ENCODE results near the gene NUP214. TPM values are rescaled to one million over a fixed set of nuclear protein-coding genes. Genes with fewer than 3 reads are reported as not detected.
A peak's percentile ranks its signal among the peaks of the same experiment; 100 is the strongest.

NUP214 gene
- polyA plus RNA-seq (ENCODE audit: insufficient read length in 4 of 4), result 10 to 100 TPM; 34.3 to 70.6 (median 56.7) TPM

GRCh38 chr9:131125288-131126058 lies at the start of gene NUP214:
NUP214 (plus strand) TSS chr9:131125586; CDS start chr9:131125705, 119 bp downstream.
- peak; percentile 96 to 97 (median 97) for DNase-seq (ENCODE audit: low read depth in 4 of 4, low spot score in 3 of 4)

- no peak for DNase-seq (ENCODE audit: low read depth in 4 of 4, low spot score in 3 of 4)
Observed at GRCh38 chr9:131076347-131077195, 48.8 kb upstream of the NUP214 start.

GRCh38 chr9:131078427-131079366 lies 46.7 kb upstream of the NUP214 start:
- no peak for DNase-seq (ENCODE audit: low read depth in 4 of 4, low spot score in 3 of 4)

GRCh38 chr9:131080589-131080988 lies 44.8 kb upstream of the NUP214 start:
- DNase-seq (ENCODE audit: low read depth in 4 of 4, low spot score in 3 of 4), result no peak

GRCh38 chr9:131081868-131082267 lies 43.5 kb upstream of the NUP214 start:
- no peak for DNase-seq (ENCODE audit: low read depth in 4 of 4, low spot score in 3 of 4)

GRCh38 chr9:131082774-131083512 lies 42.4 kb upstream of the NUP214 start:
- no peak for DNase-seq (ENCODE audit: low read depth in 4 of 4, low spot score in 3 of 4)

GRCh38 chr9:131084661-131085369 lies 40.6 kb upstream of the NUP214 start:
- no peak for DNase-seq (ENCODE audit: low read depth in 4 of 4, low spot score in 3 of 4)

GRCh38 chr9:131085370-131086122 lies 39.8 kb upstream of the NUP214 start:
- DNase-seq (ENCODE audit: low read depth in 4 of 4, low spot score in 3 of 4), result no peak

- no peak for DNase-seq (ENCODE audit: low read depth in 4 of 4, low spot score in 3 of 4)
Observed at GRCh38 chr9:131087354-131087893, 38.0 kb upstream of the NUP214 start.

- DNase-seq (ENCODE audit: low read depth in 4 of 4, low spot score in 3 of 4), result no peak
Observed at GRCh38 chr9:131090025-131090787, 35.2 kb upstream of the NUP214 start.

GRCh38 chr9:131091352-131091992 lies 33.9 kb upstream of the NUP214 start:
- DNase-seq (ENCODE audit: low read depth in 4 of 4, low spot score in 3 of 4), result no peak

- no peak for DNase-seq (ENCODE audit: low read depth in 4 of 4, low spot score in 3 of 4)
Observed at GRCh38 chr9:131092030-131092429, 33.4 kb upstream of the NUP214 start.

- no peak for DNase-seq (ENCODE audit: low read depth in 4 of 4, low spot score in 3 of 4)
Observed at GRCh38 chr9:131092548-131093440, 32.6 kb upstream of the NUP214 start.

GRCh38 chr9:131094015-131094414 lies 31.4 kb upstream of the NUP214 start:
- DNase-seq (ENCODE audit: low read depth in 4 of 4, low spot score in 3 of 4), result no peak

- DNase-seq (ENCODE audit: low read depth in 4 of 4, low spot score in 3 of 4), result no peak
Observed at GRCh38 chr9:131094622-131095021, 30.8 kb upstream of the NUP214 start.

GRCh38 chr9:131095666-131096268 lies 29.6 kb upstream of the NUP214 start:
- no peak for DNase-seq (ENCODE audit: low read depth in 4 of 4, low spot score in 3 of 4)

All from left renal pelvis (tissue), 4 donors.